Fibroblast of pulmonary artery (primary cell): ENCODE measurements around the gene COL4A2.

Experiments
- DNase-seq: peaks from one replicate; pipeline ENCODE4 v3.0.0-alpha.2; 2010; ENCODE audit warnings: low read depth
- H3K4me3 ChIP-seq: replicated peaks from 2 replicates; pipeline ENCODE4 v1.5.1; 2011; ENCODE audit warnings: low read depth, mild to moderate bottlenecking, control low read depth, low read length, moderate library complexity
- TF ChIP-seq, protein P1 (sequence below): IDR thresholded peaks from 2 replicates; pipeline ENCODE4 v1.5.1; 2011; ENCODE audit warnings: mild to moderate bottlenecking, control low read depth, low read length, inconsistent platforms; ENCODE audit errors: missing control alignments

The COL4A2 gene

DNA sequence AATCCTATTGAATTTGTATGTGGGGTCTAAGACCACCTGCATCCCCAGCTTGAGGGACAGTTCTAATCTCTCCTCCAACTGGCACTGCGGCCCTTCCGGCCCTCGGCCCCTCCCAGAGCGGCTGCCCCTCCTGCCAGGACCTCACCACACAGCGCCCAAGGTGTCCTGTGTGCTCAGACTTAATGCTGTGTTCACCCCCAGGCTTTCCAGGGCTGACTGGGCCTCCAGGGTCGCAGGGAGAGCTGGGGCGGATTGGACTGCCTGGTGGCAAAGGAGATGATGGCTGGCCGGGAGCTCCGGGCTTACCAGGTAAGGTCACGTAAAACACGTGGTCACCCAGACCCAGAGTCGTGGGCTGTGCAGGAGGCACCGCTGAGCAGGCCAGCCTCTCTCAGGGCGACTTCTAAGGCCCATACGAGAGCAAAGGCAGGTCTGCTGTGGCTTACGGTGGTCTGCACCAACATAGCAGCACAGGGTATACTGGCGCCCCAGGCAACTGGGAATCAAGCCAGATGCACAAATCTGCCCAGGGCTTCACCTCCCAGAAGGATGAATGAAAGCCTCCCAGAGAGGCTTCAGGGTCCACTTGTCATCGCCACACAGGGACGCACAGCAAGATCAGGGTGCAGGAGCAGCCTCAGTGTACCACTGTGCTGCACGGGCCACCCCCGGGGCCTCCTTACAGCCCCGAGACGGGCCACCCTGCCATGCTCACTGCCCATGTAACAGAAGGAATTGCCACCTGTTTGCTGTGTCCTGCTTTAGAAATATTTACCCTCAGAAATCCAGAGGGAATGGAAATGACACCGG is 185.0 kb downstream of the COL4A2 start:
- no peak overlapping the region for H3K4me3 ChIP-seq
- TF ChIP-seq, protein P1, sequence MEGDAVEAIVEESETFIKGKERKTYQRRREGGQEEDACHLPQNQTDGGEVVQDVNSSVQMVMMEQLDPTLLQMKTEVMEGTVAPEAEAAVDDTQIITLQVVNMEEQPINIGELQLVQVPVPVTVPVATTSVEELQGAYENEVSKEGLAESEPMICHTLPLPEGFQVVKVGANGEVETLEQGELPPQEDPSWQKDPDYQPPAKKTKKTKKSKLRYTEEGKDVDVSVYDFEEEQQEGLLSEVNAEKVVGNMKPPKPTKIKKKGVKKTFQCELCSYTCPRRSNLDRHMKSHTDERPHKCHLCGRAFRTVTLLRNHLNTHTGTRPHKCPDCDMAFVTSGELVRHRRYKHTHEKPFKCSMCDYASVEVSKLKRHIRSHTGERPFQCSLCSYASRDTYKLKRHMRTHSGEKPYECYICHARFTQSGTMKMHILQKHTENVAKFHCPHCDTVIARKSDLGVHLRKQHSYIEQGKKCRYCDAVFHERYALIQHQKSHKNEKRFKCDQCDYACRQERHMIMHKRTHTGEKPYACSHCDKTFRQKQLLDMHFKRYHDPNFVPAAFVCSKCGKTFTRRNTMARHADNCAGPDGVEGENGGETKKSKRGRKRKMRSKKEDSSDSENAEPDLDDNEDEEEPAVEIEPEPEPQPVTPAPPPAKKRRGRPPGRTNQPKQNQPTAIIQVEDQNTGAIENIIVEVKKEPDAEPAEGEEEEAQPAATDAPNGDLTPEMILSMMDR = no peak
- no peak for DNase-seq

DNA sequence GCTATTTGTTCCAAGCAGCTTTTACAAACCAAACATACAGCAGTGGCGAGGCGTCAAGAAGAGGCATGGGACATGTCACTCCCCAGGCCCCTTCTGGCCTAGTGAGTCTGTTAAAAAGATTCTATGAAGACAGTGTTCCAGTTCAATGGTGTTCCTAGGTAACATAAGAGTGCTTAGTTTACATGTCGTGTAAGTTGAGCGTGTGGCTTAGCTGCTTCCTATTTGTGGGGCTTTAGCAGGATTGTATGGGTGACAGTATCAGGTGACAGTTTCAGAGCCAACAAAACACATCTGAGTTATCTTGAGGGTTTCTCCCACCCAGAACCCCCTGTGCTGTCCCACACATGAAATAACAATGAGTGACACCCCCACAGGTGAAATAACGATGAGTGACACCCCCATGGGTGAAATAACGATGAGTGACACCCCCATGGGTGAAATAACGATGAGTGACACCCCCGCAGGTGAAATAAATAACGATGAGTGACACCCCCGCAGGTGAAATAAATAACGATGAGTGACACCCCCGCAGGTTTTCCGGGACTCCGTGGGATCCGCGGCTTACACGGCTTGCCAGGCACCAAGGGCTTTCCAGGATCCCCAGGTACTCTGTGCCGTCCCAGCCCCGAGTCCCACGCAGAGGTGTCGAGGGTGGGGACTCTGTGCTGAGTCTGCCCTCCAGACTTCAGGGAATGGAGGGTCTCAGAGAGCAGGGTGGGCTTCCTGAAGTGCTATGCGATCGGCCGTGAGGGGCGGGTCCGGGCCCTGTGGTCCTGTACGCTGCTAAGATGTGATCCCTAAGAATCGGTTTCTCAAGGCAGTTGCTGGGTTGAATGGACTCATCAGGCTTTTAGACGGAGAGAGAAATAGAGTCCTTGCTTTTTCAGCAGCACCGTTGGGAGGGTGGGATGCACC is 185.9 kb downstream of the COL4A2 start:
- no peak overlapping the region for H3K4me3 ChIP-seq
- DNase-seq = no peak
- TF ChIP-seq, protein P1 = no peak

DNA sequence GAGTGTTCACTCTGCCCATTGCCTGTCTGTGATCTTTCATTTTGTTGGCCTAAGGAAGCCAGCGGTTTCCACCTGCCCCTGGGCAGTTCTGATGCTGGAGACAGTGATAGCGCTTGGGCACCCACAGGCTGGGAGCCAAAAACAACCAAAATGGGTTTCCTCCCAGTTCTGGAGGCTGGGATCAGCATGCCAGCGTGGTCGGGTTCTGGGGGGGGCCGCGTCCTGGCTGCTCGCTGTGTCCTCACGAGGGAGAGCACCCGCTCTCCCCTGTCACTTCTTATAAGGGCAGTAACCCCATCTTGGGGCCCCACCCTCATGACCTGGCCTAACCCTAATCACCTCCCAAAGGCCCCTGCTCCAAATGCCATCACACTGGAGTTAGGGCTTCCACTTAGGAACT is 186.5 kb downstream of the COL4A2 start:
- TF ChIP-seq, protein P1 = no peak
- DNase-seq = no peak
- H3K4me3 ChIP-seq = no peak overlapping the region

GRCh38 chr13:110495376-110495775 is 188.3 kb downstream of the COL4A2 start:
- no peak overlapping the region for H3K4me3 ChIP-seq
- DNase-seq = no peak
- TF ChIP-seq, protein P1 = no peak

- H3K4me3 ChIP-seq = no peak overlapping the region
- TF ChIP-seq, protein P1 = no peak
- no peak for DNase-seq
Measured at GRCh38 chr13:110495881-110496280, 188.8 kb downstream of the COL4A2 start.

GRCh38 chr13:110496281-110496680 is 189.2 kb downstream of the COL4A2 start:
- TF ChIP-seq, protein P1 = no peak
- no peak for DNase-seq
- no peak overlapping the region for H3K4me3 ChIP-seq
